Uterus (tissue), 4 donors: ENCODE results near the gene GABRB1. TPM values are rescaled to one million over a fixed set of nuclear protein-coding genes. Genes with fewer than 3 reads are reported as not detected.

Experiments used
- DNase-seq, 2 donors: peaks; one replicate each; pipeline ENCODE4 v3.0.0-alpha.2; 2019 to 2020
- H3K27ac ChIP-seq, 2 donors: fragments of 200-600 bp; sonication (generic); 1 replicate in 1 of 2; 2 replicates in 1 of 2; pipeline ENCODE4 v1.5.1; 2016 to 2018
- H3K27me3 ChIP-seq, 2 donors: fragments of 200-600 bp; sonication (generic); one replicate each; pipeline ENCODE4 v1.5.1; 2018 to 2019; ENCODE audit warnings: control low read depth in 1 of 2
- H3K36me3 ChIP-seq, 2 donors: fragments of 200-600 bp; sonication (generic); one replicate each; pipeline ENCODE4 v1.5.1; 2019; ENCODE audit warnings: control low read depth in 1 of 2
- H3K4me1 ChIP-seq, 2 donors: fragments of 200-600 bp; sonication (generic); one replicate each; pipeline ENCODE4 v1.5.1; 2018 to 2019; ENCODE audit warnings: control low read depth in 1 of 2
- H3K4me3 ChIP-seq, 2 donors: fragments of 200-600 bp; sonication (generic); 1 replicate in 1 of 2; 2 replicates in 1 of 2; pipeline ENCODE4 v1.5.1; 2018 to 2019; ENCODE audit warnings: mild to moderate bottlenecking in 1 of 2
- H3K9me3 ChIP-seq, 2 donors: fragments of 200-600 bp; sonication (generic); one replicate each; pipeline ENCODE4 v1.5.1; 2019; ENCODE audit warnings: control low read depth in 1 of 2
- CTCF ChIP-seq, 4 experiments: fragments of 200-600 bp in 2 of 4; fragments of 450-650 bp in 2 of 4; sonication (generic) in 2 of 4; IDR thresholded peaks; one replicate each; pipeline ENCODE4 v1.5.1; 2016 to 2019; ENCODE audit warnings: antibody characterized with exemption in 4 of 4, mild to moderate bottlenecking in 2 of 4, moderate library complexity in 1 of 4
- POLR2A ChIP-seq, 2 donors: fragments of 450-650 bp; IDR thresholded peaks; one replicate each; pipeline ENCODE4 v1.6.1; 2016; ENCODE audit warnings: antibody characterized with exemption in 2 of 2, mild to moderate bottlenecking in 1 of 2, moderate library complexity in 1 of 2
- intact Hi-C: fragments of 100-400 bp; cut with DNase I; formaldehyde crosslinking; loops from one replicate; pipeline ENCODE4 v1.15.1; 2023; ENCODE audit warnings: low total_unique reads
- total RNA-seq, 4 donors: library from RNA; depleted of rRNA in 3 of 4; stranded (reverse); fragments of >200 nt in 3 of 4; gene quantifications; one replicate each; pipeline versions ENCODE4 v1.1.0 to v1.2.4, GENCODE V29; 2014 to 2023
- donor health status: DM: yes; HTN: yes; CAD: no.

GABRB1 gene
- total RNA-seq, 4 donors from 2014 or later, result 1.2 to 1.5 TPM; not detected in 2

GRCh38 chr4:47217884-47218283 lies 186.5 kb downstream of the GABRB1 start:
- Histone ChIP-seq H3K27ac (no peak overlapping the region), H3K4me1 (no peaks in the 10 kb centered on the region), H3K27me3 (no peaks in the 10 kb centered on the region), H3K9me3 (no peaks in the 10 kb centered on the region), H3K36me3 (no peaks in the 10 kb centered on the region), H3K4me3 (no peak overlapping the region)
- DNase-seq, result no peak
- intact Hi-C loops, result no loop called here
- TF ChIP-seq POLR2A (IDR thresholded peaks at IDR 0.05), result no peak
- TF ChIP-seq CTCF (IDR thresholded peaks at IDR 0.05), result no peak

- intact Hi-C loops, result no loop called here
Observed at GRCh38 chr4:47218631-47219030, 187.3 kb downstream of the GABRB1 start.

GRCh38 chr4:47219586-47219985 lies 188.2 kb downstream of the GABRB1 start:
- Histone ChIP-seq H3K4me1 (no peaks in the 10 kb centered on the region), H3K9me3 (no peaks in the 10 kb centered on the region), H3K27ac (no peak overlapping the region), H3K36me3 (no peaks in the 10 kb centered on the region), H3K4me3 (no peak overlapping the region), H3K27me3 (no peaks in the 10 kb centered on the region)
- no peak for DNase-seq
- intact Hi-C loops, result no loop called here
- TF ChIP-seq POLR2A (IDR thresholded peaks at IDR 0.05) (no peak), CTCF (IDR thresholded peaks at IDR 0.05) (no peak)

More at GRCh38 chr4:47218631-47219030, 187.3 kb downstream of the GABRB1 start:
- H3K27me3 ChIP-seq, result no peaks in the 10 kb centered on the region
- no peaks in the 10 kb centered on the region for H3K36me3 ChIP-seq
- no peak overlapping the region for H3K4me3 ChIP-seq
- no peak for DNase-seq
- TF ChIP-seq POLR2A (IDR thresholded peaks at IDR 0.05), result no peak
- TF ChIP-seq CTCF (IDR thresholded peaks at IDR 0.05), result no peak
- H3K9me3 ChIP-seq, result no peaks in the 10 kb centered on the region
- H3K4me1 ChIP-seq, result no peaks in the 10 kb centered on the region
- H3K27ac ChIP-seq, result no peak overlapping the region

GRCh38 chr4:47221721-47222120 lies 190.4 kb downstream of the GABRB1 start:
- intact Hi-C loops, result no loop called here
- TF ChIP-seq POLR2A (IDR thresholded peaks at IDR 0.05) (no peak), CTCF (IDR thresholded peaks at IDR 0.05) (no peak)
- Histone ChIP-seq H3K4me3 (no peak overlapping the region), H3K27ac (no peak overlapping the region), H3K4me1 (no peaks in the 10 kb centered on the region), H3K9me3 (no peaks in the 10 kb centered on the region), H3K36me3 (no peaks in the 10 kb centered on the region), H3K27me3 (no peaks in the 10 kb centered on the region)
- DNase-seq, result no peak

- intact Hi-C loops, result no loop called here
- no peaks in the 10 kb centered on the region for H3K9me3 ChIP-seq
Observed at GRCh38 chr4:47222276-47222675, 190.9 kb downstream of the GABRB1 start.

More at GRCh38 chr4:47222276-47222675, 190.9 kb downstream of the GABRB1 start:
- Histone ChIP-seq H3K36me3 (no peaks in the 10 kb centered on the region), H3K27me3 (no peaks in the 10 kb centered on the region), H3K4me1 (no peaks in the 10 kb centered on the region), H3K4me3 (no peak overlapping the region), H3K27ac (no peak overlapping the region)
- no peak for TF ChIP-seq CTCF (IDR thresholded peaks at IDR 0.05)
- no peak for TF ChIP-seq POLR2A (IDR thresholded peaks at IDR 0.05)
- no peak for DNase-seq
